Measurements from ENCODE around the gene MNT. TPM values are rescaled to one million over a fixed set of nuclear protein-coding genes. Genes with fewer than 3 reads are reported as not detected.

The MNT gene
- total and polyA plus RNA-seq, 4 donors, result 10.2 to 47.0 (median 14.8) TPM

- no peak for TF ChIP-seq CTCF (IDR thresholded peaks at IDR 0.05; ENCODE audit: control extremely low read depth, extremely low read depth)
- Histone ChIP-seq H3K4me1 (ENCODE audit: control insufficient read depth in 5 of 5, insufficient read depth in 5 of 5, low read length in 5 of 5) (peaks cover 0 to 3% (median 0%) of the 10 kb centered on the region in 5 donors), H3K27ac (ENCODE audit: low read depth in 1 of 2, low read length in 1 of 2) (no peak overlapping the region), H3K9ac (ENCODE audit: insufficient read depth in 1 of 2, low read length in 2 of 2) (no peak overlapping the region), H3K9me3 (ENCODE audit: control insufficient read depth in 4 of 4, insufficient read depth in 3 of 4, low read length in 3 of 4) (no peaks in the 10 kb centered on the region), H3K4me3 (no peak overlapping the region), H3K36me3 (ENCODE audit: control insufficient read depth in 4 of 4, insufficient read depth in 4 of 4, low read length in 4 of 4) (peaks cover 0 to 12% (median 7%) of the 10 kb centered on the region in 4 donors), H3K27me3 (ENCODE audit: control insufficient read depth in 3 of 3, insufficient read depth in 3 of 3, low read length in 2 of 3) (no peaks in the 10 kb centered on the region)
- ATAC-seq (ENCODE audit: insufficient read depth, low FRiP score) (no peak), DNase-seq (no peak)
- 93% methylated on average over 7 of the region's 7 CpGs for WGBS, 2 donors
These were observed 10.1 kb upstream of the MNT start for GRCh38 chr17:2410951-2411350.

- Histone ChIP-seq H3K36me3 (ENCODE audit: control insufficient read depth in 4 of 4, insufficient read depth in 4 of 4, low read length in 4 of 4) (peaks cover 0 to 6% (median 1%) of the 10 kb centered on the region in 4 donors), H3K27me3 (ENCODE audit: control insufficient read depth in 3 of 3, insufficient read depth in 3 of 3, low read length in 2 of 3) (no peaks in the 10 kb centered on the region), H3K9me3 (ENCODE audit: control insufficient read depth in 4 of 4, insufficient read depth in 3 of 4, low read length in 3 of 4) (no peaks in the 10 kb centered on the region), H3K27ac (ENCODE audit: low read depth in 1 of 2, low read length in 1 of 2) (peak overlapping the region; percentile 43 to 63), H3K4me3 (no peak overlapping the region), H3K9ac (ENCODE audit: insufficient read depth in 1 of 2, low read length in 2 of 2) (no peak overlapping the region), H3K4me1 (ENCODE audit: control insufficient read depth in 5 of 5, insufficient read depth in 5 of 5, low read length in 5 of 5) (peaks cover 0 to 6% (median 4%) of the 10 kb centered on the region in 5 donors)
- DNase-seq, result no peak
- peak; percentile 51 for ATAC-seq (ENCODE audit: insufficient read depth, low FRiP score)
- WGBS, 2 donors, result 61 to 85% methylated on average over 15 of the region's 15 CpGs
- no peak for TF ChIP-seq CTCF (IDR thresholded peaks at IDR 0.05; ENCODE audit: control extremely low read depth, extremely low read depth)
These were observed 6.3 kb upstream of the MNT start for GRCh38 chr17:2406903-2407790.

GRCh38 chr17:2406271-2406902 lies 5.5 kb upstream of the MNT start:
- ATAC-seq (ENCODE audit: insufficient read depth, low FRiP score), result no peak

More at GRCh38 chr17:2406271-2406902, 5.5 kb upstream of the MNT start:
- Histone ChIP-seq H3K4me1 (ENCODE audit: control insufficient read depth in 5 of 5, insufficient read depth in 5 of 5, low read length in 5 of 5) (peaks cover 0 to 7% (median 4%) of the 10 kb centered on the region in 5 donors), H3K9ac (ENCODE audit: insufficient read depth in 1 of 2, low read length in 2 of 2) (no peak overlapping the region), H3K4me3 (no peak overlapping the region), H3K9me3 (ENCODE audit: control insufficient read depth in 4 of 4, insufficient read depth in 3 of 4, low read length in 3 of 4) (no peaks in the 10 kb centered on the region), H3K36me3 (ENCODE audit: control insufficient read depth in 4 of 4, insufficient read depth in 4 of 4, low read length in 4 of 4) (peaks cover 0 to 6% (median 1%) of the 10 kb centered on the region in 4 donors), H3K27me3 (ENCODE audit: control insufficient read depth in 3 of 3, insufficient read depth in 3 of 3, low read length in 2 of 3) (no peaks in the 10 kb centered on the region), H3K27ac (ENCODE audit: low read depth in 1 of 2, low read length in 1 of 2) (peak overlapping the region; percentile 43 to 63)
- no peak for DNase-seq
- no peak for TF ChIP-seq CTCF (IDR thresholded peaks at IDR 0.05; ENCODE audit: control extremely low read depth, extremely low read depth)
- WGBS, 2 donors, result 89 to 94% methylated on average over 8 of the region's 8 CpGs

Data from lung (tissue), 12 donors.